Astrocyte (in vitro differentiated cells and primary cell): ENCODE data around the gene IL32. TPM values are rescaled to one million over a fixed set of nuclear protein-coding genes. Genes with fewer than 3 reads are reported as not detected.
A peak's percentile ranks its signal among the peaks of the same experiment; 100 is the strongest.

ENCODE experiments used
- DNase-seq: peaks from one replicate; pipeline ENCODE4 v3.0.0-alpha.2; 2010; ENCODE audit warnings: low read depth
- FAIRE-seq: peaks from 2 replicates; lab custom pipeline; 2011; peaks lifted over from hg19 to GRCh38; lab: Jason Lieb, UNC
- H2AFZ ChIP-seq: 2 replicates; pipeline ENCODE4 v1.6.0; 2012; ENCODE audit warnings: low read depth, low read length, inconsistent platforms
- H3K27ac ChIP-seq: 2 replicates; pipeline ENCODE4 v1.5.1; 2011; ENCODE audit warnings: low read depth, low read length, inconsistent platforms
- H3K27me3 ChIP-seq: 2 replicates; pipeline ENCODE4 v1.6.0; 2011; ENCODE audit warnings: low read length, inconsistent platforms; ENCODE audit not compliant: insufficient read depth
- H3K36me3 ChIP-seq: 2 replicates; pipeline ENCODE4 v1.5.1; 2011; ENCODE audit warnings: low read length, inconsistent platforms; ENCODE audit not compliant: insufficient read depth
- H3K4me1 ChIP-seq: 2 replicates; pipeline ENCODE4 v1.5.1; 2011; ENCODE audit warnings: low read length, inconsistent platforms; ENCODE audit not compliant: insufficient read depth
- H3K4me2 ChIP-seq: 2 replicates; pipeline ENCODE4 v1.6.0; 2012; ENCODE audit warnings: low read length, inconsistent platforms
- H3K4me3 ChIP-seq: 2 replicates; pipeline ENCODE4 v1.5.1; 2011; ENCODE audit warnings: low read depth, mild to moderate bottlenecking, low read length, inconsistent platforms; ENCODE audit not compliant: insufficient read depth
- H3K79me2 ChIP-seq: 2 replicates; pipeline ENCODE4 v1.6.0; 2012; ENCODE audit warnings: mild to moderate bottlenecking, low read length, inconsistent platforms; ENCODE audit not compliant: insufficient read depth
- H3K9ac ChIP-seq: 2 replicates; pipeline ENCODE4 v1.6.0; 2012; ENCODE audit warnings: mild to moderate bottlenecking, low read length, inconsistent platforms
- H3K9me3 ChIP-seq: 2 replicates; pipeline ENCODE4 v1.5.1; 2012; ENCODE audit warnings: low read depth, mild to moderate bottlenecking, low read length, inconsistent platforms; ENCODE audit not compliant: insufficient read depth
- H4K20me1 ChIP-seq: 2 replicates; pipeline ENCODE4 v1.6.0; 2012; ENCODE audit warnings: low read length, inconsistent platforms; ENCODE audit not compliant: insufficient read depth
- H3K27ac Mint-ChIP-seq: one replicate; pipeline ENCODE4 v1.8.0; 2021; ENCODE audit warnings: mild to moderate bottlenecking, mixed read lengths; ENCODE audit not compliant: unreplicated experiment
- H3K27me3 Mint-ChIP-seq: one replicate; pipeline ENCODE4 v1.8.0; 2021; ENCODE audit warnings: low read depth, mixed read lengths; ENCODE audit not compliant: unreplicated experiment
- H3K36me3 Mint-ChIP-seq: one replicate; pipeline ENCODE4 v1.8.0; 2021; ENCODE audit warnings: low read depth, mixed read lengths; ENCODE audit not compliant: unreplicated experiment
- H3K4me1 Mint-ChIP-seq: one replicate; pipeline ENCODE4 v1.8.0; 2021; ENCODE audit warnings: low read depth, mixed read lengths; ENCODE audit not compliant: unreplicated experiment
- H3K4me3 Mint-ChIP-seq: one replicate; pipeline ENCODE4 v1.8.0; 2021; ENCODE audit warnings: mild to moderate bottlenecking, moderate library complexity, mixed read lengths; ENCODE audit not compliant: unreplicated experiment
- H3K9me3 Mint-ChIP-seq: one replicate; pipeline ENCODE4 v1.8.0; 2021; ENCODE audit warnings: mild to moderate bottlenecking, mixed read lengths; ENCODE audit not compliant: unreplicated experiment
- EZH2 ChIP-seq: IDR thresholded peaks from 2 replicates; pipeline ENCODE4 v1.6.1; 2012; ENCODE audit warnings: mild to moderate bottlenecking, low read length, inconsistent platforms; ENCODE audit not compliant: insufficient read depth
- total RNA-seq: library from RNA; stranded (reverse); gene quantifications from 2 replicates; pipeline ENCODE4 v1.2.1, GENCODE V29; 2021
- TF ChIP-seq, protein P1 (sequence below): IDR thresholded peaks from 2 replicates; pipeline ENCODE4 v1.5.1; 2011; ENCODE audit warnings: low read depth, mild to moderate bottlenecking, inconsistent platforms, low read length, moderate library complexity; ENCODE audit not compliant: insufficient read depth

The IL32 gene
- total RNA-seq, 1 donor from 2014 or later = 43.8 TPM

DNA sequence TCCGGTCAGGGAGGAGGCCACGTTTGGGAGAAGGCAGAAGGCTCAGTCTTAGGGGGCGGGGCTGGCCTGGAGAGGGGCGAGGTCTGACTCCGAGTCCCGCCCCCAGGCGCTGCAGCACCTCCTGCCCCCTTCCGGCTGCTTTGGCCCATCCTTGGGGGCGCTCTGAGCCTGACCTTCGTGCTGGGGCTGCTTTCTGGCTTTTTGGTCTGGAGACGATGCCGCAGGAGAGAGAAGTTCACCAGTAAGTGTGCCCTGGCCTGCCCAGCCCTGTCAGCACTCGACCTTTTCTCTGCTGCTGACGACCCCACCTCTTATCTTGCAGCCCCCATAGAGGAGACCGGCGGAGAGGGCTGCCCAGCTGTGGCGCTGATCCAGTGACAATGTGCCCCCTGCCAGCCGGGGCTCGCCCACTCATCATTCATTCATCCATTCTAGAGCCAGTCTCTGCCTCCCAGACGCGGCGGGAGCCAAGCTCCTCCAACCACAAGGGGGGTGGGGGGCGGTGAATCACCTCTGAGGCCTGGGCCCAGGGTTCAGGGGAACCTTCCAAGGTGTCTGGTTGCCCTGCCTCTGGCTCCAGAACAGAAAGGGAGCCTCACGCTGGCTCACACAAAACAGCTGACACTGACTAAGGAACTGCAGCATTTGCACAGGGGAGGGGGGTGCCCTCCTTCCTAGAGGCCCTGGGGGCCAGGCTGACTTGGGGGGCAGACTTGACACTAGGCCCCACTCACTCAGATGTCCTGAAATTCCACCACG lies 43.8 kb upstream of the IL32 start:
- Mint-ChIP-seq H3K27ac (peak overlapping the region; percentile 100), H3K9me3 (no peaks in the 10 kb centered on the region), H3K4me3 (peak overlapping the region; percentile 93), H3K36me3 (peaks cover 6% of the 10 kb centered on the region), H3K27me3 (no peaks in the 10 kb centered on the region), H3K4me1 (peaks cover 10% of the 10 kb centered on the region)
- peaks cover 19% of the 10 kb centered on the region for H4K20me1 ChIP-seq
- H3K79me2 ChIP-seq = peaks cover 5% of the 10 kb centered on the region
- peaks cover 29% of the 10 kb centered on the region for H3K4me1 ChIP-seq
- H3K27ac ChIP-seq = peak overlapping the region; percentile 100
- peak overlapping the region; percentile 94 for H3K4me3 ChIP-seq
- no peaks in the 10 kb centered on the region for H3K36me3 ChIP-seq
- peak overlapping the region; percentile 99 for H3K9ac ChIP-seq
- no peak for FAIRE-seq
- H3K4me2 ChIP-seq = peak overlapping the region; percentile 88
- no peak overlapping the region for H2AFZ ChIP-seq
- no peaks in the 10 kb centered on the region for H3K9me3 ChIP-seq
- TF ChIP-seq, protein P1, sequence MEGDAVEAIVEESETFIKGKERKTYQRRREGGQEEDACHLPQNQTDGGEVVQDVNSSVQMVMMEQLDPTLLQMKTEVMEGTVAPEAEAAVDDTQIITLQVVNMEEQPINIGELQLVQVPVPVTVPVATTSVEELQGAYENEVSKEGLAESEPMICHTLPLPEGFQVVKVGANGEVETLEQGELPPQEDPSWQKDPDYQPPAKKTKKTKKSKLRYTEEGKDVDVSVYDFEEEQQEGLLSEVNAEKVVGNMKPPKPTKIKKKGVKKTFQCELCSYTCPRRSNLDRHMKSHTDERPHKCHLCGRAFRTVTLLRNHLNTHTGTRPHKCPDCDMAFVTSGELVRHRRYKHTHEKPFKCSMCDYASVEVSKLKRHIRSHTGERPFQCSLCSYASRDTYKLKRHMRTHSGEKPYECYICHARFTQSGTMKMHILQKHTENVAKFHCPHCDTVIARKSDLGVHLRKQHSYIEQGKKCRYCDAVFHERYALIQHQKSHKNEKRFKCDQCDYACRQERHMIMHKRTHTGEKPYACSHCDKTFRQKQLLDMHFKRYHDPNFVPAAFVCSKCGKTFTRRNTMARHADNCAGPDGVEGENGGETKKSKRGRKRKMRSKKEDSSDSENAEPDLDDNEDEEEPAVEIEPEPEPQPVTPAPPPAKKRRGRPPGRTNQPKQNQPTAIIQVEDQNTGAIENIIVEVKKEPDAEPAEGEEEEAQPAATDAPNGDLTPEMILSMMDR = peak; percentile 7
- no peak for TF ChIP-seq EZH2
- DNase-seq = peak; percentile 91
- H3K27me3 ChIP-seq = no peaks in the 10 kb centered on the region

DNA sequence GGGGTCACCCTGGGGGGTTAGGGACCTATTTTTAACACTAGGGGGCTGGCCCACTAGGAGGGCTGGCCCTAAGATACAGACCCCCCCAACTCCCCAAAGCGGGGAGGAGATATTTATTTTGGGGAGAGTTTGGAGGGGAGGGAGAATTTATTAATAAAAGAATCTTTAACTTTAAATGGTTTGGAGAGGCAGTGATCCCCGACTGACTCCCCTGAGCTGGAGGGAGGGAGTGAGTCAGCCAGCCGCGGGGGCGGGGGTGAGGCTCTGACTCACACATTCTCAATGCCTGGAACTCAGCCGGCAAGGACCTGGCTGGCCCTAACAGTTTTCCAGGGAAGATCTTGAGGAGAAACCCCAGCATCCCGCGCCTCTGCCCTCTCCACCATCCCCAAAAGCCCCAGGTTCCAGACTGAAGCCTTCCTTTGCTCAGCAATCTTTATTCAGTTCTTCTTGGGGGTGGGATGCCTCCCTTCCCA lies 43.2 kb upstream of the IL32 start:
- no peaks in the 10 kb centered on the region for H3K27me3 ChIP-seq
- H3K9ac ChIP-seq = peak overlapping the region; percentile 99
- peaks cover 5% of the 10 kb centered on the region for H3K79me2 ChIP-seq
- H3K4me1 ChIP-seq = peaks cover 29% of the 10 kb centered on the region
- no peak for TF ChIP-seq EZH2
- TF ChIP-seq, protein P1 = no peak
- no peaks in the 10 kb centered on the region for H3K36me3 ChIP-seq
- peaks cover 23% of the 10 kb centered on the region for H4K20me1 ChIP-seq
- Mint-ChIP-seq H3K27me3 (no peaks in the 10 kb centered on the region), H3K4me3 (peak overlapping the region; percentile 93), H3K9me3 (no peaks in the 10 kb centered on the region), H3K27ac (peak overlapping the region; percentile 100), H3K36me3 (peaks cover 6% of the 10 kb centered on the region), H3K4me1 (peaks cover 10% of the 10 kb centered on the region)
- peak; percentile 92 for DNase-seq
- no peaks in the 10 kb centered on the region for H3K9me3 ChIP-seq
- peak overlapping the region; percentile 94 for H3K4me3 ChIP-seq
- FAIRE-seq = peak; percentile 50
- H3K4me2 ChIP-seq = peak overlapping the region; percentile 88
- no peak overlapping the region for H2AFZ ChIP-seq
- H3K27ac ChIP-seq = peak overlapping the region; percentile 100
